Sigmoid colon (tissue), 4 donors: ENCODE data around the gene FAR1.
"Not testable (repeated sequence)": the region's sequence is repeated elsewhere in the genome, so short reads cannot be mapped to it uniquely, and the experiment has no call there.

Source experiments
- EP300 ChIP-seq, 4 donors: sonication (generic); formaldehyde crosslinking; IDR thresholded peaks; one replicate each; pipeline ENCODE4 v1.6.1; 2017; ENCODE audit warnings: antibody characterized with exemption in 4 of 4
- POLR2A ChIP-seq, 2 donors: fragments of 450-650 bp; IDR thresholded peaks; one replicate each; pipeline ENCODE4 v1.6.1; 2016; ENCODE audit warnings: antibody characterized with exemption in 2 of 2, mild to moderate bottlenecking in 2 of 2, moderate library complexity in 2 of 2
- POLR2AphosphoS5 ChIP-seq, 4 donors: sonication (generic); formaldehyde crosslinking; IDR thresholded peaks; one replicate each; pipeline ENCODE4 v1.6.1; 2017; ENCODE audit warnings: antibody characterized with exemption in 4 of 4
- TF ChIP-seq, protein P1 (sequence below), 4 experiments: fragments of 450-650 bp in 3 of 4; fragments of 200-600 bp in 1 of 4; IDR thresholded peaks; one replicate each; pipeline ENCODE4 v1.5.1; 2016 to 2019; ENCODE audit warnings: antibody characterized with exemption in 4 of 4, mild to moderate bottlenecking in 3 of 4, moderate library complexity in 2 of 4

GRCh38 chr11:13651515-13651914 is 17.0 kb upstream of the FAR1 start:
- TF ChIP-seq, protein P1, sequence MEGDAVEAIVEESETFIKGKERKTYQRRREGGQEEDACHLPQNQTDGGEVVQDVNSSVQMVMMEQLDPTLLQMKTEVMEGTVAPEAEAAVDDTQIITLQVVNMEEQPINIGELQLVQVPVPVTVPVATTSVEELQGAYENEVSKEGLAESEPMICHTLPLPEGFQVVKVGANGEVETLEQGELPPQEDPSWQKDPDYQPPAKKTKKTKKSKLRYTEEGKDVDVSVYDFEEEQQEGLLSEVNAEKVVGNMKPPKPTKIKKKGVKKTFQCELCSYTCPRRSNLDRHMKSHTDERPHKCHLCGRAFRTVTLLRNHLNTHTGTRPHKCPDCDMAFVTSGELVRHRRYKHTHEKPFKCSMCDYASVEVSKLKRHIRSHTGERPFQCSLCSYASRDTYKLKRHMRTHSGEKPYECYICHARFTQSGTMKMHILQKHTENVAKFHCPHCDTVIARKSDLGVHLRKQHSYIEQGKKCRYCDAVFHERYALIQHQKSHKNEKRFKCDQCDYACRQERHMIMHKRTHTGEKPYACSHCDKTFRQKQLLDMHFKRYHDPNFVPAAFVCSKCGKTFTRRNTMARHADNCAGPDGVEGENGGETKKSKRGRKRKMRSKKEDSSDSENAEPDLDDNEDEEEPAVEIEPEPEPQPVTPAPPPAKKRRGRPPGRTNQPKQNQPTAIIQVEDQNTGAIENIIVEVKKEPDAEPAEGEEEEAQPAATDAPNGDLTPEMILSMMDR (IDR thresholded peaks at IDR 0.05) = not testable (repeated sequence)
- TF ChIP-seq EP300, POLR2A, POLR2AphosphoS5 (IDR thresholded peaks at IDR 0.05): not testable (repeated sequence)
